Measurements from ENCODE around the gene RBM10.

Gene RBM10

DNA sequence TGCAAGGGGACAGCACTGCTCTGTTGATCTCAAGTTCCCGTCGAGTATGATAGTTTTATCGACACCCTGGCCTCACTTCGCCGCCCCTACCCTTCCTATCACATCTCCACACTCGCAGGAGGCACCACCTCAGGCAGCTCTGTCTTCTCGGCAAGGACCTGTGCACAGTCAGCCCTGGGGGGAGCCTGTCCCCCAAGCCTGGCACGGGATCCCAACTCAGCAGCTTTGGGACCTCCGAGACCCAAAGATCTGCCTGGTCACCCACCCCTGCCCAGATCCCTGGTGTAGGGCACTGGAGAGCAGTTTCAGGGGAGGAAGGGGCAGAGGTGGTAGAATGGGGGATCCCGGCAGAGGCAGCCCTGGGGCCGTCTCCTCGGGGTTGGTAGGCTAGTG is 30.6 kb downstream of the RBM10 start:
- no peak for DNase-seq (ENCODE audit: low read depth)

DNA sequence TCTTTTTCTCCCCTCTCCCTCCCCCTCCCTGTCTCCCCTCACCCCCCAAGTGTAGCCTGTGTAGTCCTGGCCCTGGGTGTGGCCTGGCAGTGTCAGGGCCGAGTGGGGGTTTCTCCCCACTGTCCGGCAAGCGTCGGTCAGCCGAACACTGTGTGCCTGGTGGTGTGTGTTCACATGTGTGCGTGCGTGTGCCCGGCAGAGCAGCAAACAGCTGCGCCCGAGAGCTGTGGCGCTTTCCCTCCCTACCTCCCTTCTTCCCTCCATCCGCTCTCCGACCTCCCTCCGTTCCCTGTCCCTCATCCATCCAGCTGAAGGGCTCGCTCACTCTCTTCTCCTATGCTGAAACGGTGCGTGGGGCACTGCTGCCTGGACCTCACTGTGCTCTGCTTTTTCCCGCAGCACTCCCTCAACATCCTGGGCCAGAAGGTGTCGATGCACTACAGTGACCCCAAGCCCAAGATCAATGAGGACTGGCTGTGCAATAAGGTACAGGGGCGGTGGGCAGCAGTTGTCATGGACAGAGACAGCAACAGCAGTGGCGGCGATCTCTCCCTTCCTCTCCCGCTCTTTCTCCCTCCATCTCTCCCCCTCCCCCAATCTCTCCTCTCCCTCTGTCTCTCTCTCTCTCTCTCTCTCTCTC is 31.2 kb downstream of the RBM10 start:
- no peak for DNase-seq (ENCODE audit: low read depth)

DNA sequence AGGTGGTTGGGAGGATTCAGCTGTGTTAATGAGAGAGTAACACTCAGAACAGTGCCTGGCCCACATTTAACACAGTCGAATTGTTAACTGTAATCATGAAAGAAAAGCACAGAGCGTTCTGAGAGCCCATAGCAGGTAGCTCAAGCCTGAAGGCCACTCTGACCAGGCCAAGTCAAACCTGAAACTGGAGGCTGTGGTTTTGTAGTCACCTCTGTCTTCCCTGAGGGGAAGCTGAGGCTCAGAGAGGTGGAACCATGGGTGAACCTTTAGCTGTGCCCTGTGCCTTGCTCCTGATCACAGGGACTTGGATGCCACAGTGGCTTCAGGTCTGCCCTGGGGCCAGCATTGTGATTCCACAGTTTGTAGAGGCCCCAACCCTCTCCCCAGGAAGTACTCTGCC is 32.1 kb downstream of the RBM10 start:
- no peak for DNase-seq (ENCODE audit: low read depth)

DNA sequence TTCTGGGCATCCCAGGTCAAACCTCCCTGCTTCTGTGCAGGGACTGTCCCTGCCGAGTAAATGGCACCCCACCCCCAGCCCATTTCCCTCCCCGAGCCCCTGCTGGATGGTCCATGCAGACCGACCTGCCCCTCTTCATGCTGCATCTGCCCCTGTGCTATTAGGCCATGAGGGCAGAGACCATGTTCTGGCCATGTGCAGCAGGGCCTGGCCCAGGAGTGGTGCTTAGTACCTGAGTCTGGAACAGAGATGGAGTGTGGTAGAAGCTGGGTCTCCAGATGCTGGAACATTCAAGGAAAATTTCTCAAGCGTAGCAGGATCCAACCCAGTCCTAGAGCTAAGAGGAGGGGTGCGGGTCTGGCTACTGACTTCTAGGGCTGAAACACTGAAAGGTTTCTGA is 33.3 kb downstream of the RBM10 start:
- no peak for DNase-seq (ENCODE audit: low read depth)

DNA sequence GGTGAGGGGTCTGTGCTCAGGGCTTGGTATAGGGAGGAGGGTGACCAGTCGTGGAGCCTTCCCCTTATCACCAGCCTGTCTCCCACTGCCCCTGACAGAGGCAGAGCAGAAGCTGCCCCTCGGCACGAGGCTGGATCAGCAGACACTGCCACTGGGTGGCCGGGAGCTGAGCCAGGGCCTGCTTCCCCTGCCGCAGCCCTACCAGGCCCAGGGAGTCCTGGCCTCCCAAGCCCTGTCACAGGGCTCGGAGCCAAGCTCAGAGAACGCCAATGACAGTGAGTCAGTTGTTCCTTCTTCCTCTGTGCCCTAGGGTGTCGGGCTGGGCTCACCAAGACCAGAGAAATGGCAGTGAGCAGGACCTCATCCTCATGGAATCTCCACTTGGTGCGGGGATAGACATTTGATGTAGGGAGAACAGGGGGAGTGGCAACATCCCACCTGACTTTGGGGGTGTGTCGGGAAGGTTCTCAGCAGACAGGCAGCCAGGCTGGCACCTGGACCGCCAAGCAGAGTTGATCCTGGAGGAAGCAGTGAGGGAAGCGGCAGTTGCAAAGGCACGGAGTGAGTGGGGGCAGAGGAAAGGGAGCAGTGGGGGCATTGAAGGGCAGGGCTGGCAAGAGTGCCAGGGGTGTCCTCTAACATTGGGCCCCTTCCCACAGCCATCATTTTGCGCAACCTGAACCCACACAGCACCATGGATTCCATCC is 34.4 kb downstream of the RBM10 start:
- DNase-seq (ENCODE audit: low read depth): no peak

DNA sequence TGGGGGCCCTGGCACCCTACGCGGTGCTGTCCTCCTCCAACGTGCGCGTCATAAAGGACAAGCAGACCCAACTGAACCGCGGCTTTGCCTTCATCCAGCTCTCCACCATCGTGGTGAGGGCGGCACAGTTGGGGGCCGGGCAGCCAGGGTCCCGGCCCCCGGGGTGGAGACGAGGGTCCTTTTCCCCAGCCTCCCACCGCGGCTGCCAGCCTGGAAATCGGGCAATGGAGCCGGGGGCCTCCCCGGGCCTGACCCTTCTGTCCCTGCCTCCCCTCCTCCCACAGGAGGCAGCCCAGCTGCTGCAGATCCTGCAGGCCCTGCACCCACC is 34.9 kb downstream of the RBM10 start:
- DNase-seq (ENCODE audit: low read depth): no peak

DNA sequence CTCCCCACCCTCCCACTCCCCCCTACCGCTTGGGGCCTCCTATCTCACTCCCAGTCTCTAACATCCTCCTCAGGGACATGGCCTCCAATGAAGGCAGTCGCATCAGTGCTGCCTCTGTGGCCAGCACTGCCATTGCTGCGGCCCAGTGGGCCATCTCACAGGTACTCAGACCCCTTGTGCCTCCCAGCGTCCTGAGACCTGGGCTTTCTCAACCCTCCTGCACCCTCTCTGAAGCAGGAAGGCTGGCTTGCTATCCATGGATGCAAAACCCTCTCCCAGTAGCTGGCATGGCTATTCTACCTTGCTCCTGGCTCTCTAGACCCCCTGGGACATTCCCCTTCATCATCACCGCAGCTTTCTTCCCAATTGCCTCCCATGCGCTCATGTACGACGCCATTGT is 35.3 kb downstream of the RBM10 start:
- DNase-seq (ENCODE audit: low read depth): no peak

DNA sequence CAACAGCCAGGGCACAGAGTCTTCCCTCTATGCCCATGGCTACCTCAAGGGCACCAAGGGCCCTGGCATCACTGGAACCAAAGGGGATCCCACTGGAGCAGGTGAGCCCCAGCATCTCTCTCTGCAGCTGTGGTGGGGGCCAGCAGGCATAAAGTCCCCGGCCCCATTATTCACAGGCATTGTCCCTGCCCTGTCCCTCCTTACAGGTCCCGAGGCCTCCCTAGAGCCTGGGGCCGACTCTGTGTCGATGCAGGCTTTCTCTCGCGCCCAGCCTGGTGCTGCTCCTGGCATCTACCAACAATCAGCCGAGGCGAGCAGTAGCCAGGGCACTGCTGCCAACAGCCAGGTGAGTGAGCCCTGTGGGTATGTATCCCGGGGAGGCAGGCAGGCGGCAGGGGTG is 36.3 kb downstream of the RBM10 start:
- no peak for DNase-seq (ENCODE audit: low read depth)

DNA sequence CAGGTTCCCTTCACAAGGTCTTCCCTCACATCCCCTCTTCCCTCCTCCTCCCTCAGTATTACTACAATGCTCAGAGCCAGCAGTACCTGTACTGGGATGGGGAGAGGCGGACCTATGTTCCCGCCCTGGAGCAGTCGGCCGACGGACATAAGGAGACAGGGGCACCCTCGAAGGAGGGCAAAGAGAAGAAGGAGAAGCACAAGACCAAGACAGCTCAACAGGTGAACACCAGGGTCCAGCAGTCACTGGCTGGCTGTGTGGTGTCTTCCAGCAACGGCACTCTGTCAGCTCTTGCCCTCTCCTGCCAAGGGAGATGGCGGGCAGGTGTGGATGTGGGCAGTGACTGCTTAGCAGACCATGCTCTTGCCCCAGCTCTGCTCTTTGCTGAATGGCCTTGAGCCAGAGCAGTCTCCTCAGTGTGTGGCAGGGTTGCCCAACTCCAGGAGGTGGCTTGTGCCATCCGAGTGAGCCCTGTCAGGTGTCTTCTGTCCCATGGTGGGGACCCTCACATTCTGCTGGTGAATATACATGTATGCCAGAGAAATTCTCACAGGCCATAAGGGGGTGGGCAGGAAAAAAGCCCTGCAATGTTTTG is 37.2 kb downstream of the RBM10 start:
- no peak for DNase-seq (ENCODE audit: low read depth)

DNA sequence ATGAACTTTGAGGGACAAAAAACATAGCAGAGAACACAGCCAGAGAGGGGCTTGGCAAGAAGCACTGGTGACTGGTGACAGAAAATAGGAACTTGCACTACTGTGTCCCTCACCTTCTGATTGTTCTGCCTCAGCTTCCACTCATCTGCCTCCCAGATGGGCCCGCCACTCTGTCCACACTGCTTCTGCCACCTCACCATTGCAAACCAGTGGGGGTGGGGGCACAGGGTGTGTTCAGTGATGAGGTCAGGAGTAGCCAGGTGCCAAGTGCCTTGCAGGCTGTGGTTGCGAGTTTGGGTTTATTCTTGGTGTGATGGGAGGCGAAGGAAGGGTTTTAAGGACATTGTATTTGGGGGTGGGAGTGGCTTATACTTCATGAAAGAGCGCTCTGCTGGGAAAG is 39.5 kb downstream of the RBM10 start:
- DNase-seq (ENCODE audit: low read depth): no peak

DNA sequence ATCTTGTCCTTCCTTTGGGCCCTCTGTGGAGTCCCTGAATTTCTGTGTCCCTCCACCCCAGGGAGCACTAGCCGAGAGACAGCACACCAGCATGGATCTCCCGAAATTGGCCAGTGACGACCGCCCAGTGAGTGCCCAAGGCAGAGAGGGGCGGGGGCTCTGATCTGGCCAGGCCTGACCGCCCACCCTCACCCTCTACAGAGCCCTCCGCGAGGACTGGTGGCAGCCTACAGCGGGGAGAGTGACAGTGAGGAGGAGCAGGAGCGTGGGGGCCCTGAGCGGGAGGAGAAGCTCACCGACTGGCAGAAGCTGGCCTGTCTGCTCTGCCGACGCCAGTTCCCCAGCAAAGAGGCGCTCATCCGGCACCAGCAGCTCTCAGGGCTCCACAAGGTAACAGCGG is 40.2 kb downstream of the RBM10 start:
- DNase-seq (ENCODE audit: low read depth): no peak

DNA sequence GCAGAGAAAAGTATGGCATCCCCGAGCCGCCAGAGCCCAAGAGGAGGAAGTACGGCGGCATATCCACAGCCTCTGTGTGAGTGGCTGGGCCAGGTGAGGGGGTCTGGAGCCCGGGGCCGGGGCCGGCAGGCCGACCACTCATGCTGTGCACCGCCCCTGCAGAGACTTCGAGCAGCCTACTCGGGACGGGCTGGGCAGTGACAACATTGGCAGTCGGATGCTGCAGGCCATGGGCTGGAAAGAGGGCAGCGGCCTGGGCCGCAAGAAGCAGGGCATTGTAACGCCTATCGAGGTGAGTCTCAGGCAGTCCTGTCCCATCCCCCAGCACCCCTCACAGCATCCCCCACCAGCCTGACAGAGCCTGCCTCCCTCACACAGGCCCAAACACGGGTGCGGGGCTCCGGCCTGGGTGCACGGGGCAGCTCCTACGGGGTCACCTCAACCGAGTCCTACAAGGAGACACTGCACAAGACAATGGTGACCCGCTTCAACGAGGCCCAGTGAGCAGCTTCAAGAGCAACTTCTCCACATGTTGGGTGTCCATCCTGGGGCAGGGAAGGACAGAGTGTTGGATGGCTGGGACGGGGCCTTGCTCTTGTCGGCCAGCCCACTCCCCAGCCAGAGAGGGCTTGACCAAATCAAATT is 41.2 kb downstream of the RBM10 start:
- no peak for DNase-seq (ENCODE audit: low read depth)

DNA sequence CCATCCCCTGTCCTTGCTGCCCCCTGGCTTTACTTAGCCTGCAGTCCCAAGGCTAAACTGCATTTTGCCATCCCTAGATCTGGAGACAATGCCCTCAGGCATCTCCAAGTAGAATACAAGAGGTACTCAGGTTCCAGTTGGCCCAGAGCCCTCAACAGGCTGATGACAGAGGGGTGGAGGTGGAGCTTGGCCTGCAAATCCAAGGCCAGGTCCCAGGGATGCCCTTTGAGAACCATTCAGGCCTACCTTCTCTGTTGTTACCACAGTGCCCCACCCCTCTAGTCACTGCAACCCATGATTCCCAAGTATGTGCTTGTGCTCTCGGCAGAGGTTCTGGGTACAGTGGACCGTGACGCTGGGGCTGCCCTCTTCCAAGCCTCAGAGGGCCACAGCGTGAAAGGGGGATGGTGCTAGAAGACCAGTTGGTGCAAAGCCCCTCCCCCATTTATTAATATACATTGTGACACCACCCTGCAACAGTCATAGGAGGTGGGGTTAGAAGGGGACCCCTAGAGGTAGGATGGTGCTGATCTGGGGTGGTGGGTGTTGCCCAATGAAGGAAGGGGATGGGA is 42.2 kb downstream of the RBM10 start:
- no peak for DNase-seq (ENCODE audit: low read depth)

DNA sequence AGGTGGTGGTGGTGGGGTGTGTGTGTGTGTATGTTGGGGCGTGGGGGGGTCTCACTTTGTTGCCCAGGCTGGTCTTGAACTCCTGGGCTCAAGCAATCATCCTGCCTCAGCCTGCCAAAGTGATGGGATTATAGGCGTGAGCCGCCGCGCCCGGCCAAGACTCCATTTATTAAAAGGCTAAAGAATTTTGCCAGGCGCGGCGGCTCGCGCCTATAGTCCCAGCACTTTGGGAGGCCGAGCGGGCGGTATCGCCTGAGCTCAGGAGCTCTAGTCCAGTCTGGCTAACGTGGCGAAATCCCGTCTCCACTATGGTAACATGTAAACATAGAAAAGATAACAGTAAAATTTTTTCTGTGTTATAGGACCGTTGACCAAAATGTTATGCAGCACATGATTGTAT is 44.9 kb downstream of the RBM10 start:
- no peak for DNase-seq (ENCODE audit: low read depth)

DNA sequence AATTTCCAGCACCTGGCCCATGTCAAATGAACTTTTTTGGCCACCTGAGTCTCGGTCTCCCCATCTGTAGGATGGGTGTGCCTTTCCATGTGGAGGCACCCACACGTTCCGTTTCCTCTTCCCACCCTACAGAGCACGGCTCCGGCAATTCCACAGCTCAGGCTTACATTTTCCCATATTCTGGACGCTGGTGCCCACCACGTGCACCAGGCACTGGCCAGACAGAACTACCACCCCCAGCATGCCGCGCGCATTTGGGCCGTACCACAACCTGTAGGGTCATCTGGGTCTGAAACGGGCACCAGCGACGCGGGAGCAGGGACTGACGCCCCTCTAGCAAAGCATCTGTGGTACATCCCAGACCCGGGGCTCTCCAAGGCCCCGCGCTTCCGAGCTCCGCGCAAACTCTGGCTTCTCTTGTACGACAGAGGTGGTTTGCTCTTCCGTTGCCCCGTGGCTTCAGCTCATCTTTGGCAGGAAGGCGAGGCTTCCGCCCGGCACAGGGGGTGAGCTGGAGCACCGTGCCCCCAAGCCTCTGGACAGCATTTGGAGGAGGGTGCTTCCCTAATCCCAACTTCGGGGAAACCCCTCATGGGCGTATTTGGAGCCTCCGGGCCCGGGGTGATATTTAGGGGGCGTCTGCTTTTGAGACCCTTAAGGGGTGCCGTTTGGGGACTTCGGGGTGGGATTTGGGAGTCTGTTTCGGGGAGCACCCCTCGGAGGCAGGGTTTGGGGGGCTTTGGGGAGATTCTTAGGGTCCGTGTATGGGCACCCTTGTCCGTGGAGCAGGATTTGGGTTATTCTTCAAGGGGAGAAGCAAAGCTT is 45.6 kb downstream of the RBM10 start:
- peak; percentile 68 for DNase-seq (ENCODE audit: low read depth)

DNA sequence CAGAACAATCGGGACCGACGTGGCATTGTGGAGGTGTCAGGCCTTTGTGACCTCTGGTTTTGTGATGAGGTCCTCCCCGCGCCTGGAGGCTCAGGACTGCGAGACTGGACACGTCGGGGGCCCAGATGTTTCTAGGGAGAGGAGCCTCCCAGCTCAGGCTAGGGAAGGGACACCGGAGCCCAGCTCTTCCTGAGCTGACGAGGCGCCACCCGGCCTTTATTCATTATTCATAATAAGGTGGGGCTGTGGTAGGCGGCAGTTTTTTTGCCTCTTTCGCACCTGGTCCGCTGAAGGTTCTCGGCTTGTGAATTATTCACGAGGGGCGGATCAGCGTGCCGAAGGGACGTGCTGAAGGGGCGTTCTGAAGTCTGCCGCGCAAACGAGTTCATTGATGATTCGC is 46.3 kb downstream of the RBM10 start:
- DNase-seq (ENCODE audit: low read depth): peak; percentile 29

DNA sequence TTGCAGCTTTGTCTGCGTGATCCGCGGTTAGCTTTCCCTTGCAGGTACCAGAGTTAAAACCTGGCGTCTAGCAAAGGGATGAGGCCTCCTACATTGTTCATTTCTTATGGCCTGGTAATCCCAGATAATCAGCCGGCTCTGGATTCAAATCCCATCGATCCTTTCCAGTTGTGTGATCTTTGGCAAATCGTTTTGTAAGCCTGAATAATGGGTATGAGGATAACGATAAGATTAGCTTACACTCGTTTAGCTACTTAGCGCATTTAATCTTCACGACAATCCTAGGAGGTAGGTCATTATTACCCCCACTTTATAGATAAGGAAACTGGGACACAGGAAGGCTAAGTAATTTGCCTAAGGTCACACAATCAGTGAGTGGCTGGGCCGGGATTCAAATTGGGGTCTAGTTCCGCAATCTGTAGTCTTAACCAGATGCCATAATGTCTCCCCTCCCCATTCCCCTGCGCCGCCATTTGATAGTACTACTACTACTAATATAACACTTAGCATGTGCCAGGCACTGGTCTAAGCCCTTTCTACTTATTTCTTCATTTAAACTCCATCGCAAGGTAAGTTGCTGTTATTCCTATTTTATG is 46.9 kb downstream of the RBM10 start:
- DNase-seq (ENCODE audit: low read depth): no peak

DNA sequence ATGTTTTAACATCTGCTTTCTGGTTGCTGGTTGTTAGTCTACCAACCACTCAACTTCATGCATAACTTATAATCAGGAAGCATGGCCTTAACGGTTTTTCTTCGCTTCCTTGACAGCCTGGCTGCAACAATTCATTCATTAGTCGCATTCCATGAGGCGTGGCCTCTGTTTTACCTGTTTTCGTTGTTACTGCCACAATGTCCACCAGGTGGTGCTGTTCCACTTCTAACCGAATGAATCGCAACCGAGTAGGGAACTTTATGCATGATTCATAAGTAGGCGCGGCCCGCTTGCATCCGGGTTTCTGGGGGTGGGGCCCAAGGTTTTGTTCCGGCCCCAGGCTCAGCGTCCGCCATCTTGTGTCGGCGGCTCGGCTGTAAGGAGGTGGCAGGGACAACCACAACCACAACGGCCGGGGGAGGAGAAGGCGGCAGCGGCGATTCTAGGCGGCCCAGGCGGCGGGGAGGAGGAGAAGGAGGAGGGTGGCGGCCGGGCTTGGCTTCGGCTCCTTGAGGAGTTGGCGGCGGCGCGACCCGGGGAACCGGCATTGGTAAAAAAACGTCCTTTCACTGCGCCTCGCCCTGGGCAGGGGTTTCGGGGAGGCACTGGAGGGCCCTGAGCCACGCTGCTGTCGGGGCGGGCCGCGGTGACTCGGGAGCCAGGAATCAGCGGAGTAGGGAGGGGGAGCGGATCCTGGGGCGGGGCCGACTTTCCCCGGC is 48.6 kb downstream of the RBM10 start, which contains the start of gene UBA1:
Gene UBA1 (plus strand): TSS at position 355 of the 719 bp plus-strand sequence. CDS start 4,974 bp downstream, outside the sequence.
- DNase-seq (ENCODE audit: low read depth): peak; percentile 97

DNA sequence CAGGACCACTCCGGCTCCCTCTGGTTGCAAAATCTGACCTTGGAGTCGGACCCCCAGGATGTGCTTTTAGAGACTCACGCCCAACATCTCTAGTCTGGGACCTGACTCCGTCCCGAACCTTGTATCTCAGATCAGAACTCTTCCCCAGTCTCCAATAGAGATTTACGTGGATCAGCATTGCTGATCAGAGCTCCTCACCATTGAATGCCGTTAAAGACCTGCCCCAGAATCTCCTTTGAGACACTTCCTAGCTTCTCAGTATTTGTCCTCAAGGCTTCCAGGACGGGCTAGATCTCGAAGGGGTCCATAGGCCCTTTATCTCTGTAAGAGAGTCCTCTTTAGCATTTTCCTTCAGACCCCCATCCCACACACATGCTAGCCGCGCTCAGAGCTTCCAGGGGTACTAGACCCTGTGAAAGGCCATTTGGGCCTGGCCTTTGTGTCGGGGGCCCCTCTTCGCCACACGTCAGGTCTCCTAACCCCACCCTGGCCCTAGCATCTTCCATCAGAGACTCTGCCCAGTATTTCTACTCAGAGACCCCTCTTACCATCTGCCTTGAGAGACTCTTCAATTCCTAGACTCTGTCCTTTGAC is 49.3 kb downstream of the RBM10 start:
- no peak for DNase-seq (ENCODE audit: low read depth)

DNA sequence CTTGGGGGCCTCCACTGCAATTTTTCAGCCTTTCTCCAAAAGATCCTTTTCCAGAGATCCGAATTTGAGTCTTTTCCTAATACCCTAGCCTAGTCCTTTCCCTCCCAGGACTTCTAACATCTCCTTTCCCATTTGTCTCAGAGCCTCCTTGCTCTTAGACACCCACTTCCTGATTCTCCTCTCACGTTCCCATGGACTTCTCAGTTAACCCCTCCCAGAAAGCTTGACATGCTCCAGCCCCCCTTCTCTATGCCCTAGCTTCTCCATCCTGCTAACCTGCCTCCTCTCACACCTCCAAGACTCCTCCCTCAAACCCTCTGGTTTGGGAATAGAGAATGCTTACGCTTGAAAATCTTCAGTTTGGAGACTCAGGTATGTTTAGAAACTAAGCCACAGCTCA is 51.1 kb downstream of the RBM10 start:
- DNase-seq (ENCODE audit: low read depth): no peak

Measured in T follicular helper cell (primary cell).